ENCODE data around the gene KANSL1L.

DNA sequence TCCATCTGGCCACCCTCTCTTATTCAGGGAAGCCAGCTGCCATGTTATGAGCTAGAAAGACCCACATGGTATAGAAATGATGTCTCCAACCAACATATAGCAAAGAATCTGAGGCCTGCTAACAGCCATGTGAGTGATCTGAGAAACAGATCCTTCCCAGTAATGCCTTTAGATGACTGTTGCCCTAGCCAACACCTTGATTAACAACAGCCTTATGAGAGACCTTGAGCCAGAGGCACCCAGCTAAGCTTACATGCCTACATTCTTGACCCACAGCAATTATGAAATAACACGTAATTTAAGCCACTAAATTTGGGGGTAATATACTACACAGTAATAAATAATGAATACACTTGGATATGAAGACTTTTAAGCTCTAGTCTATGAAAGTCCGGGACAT is 13.0 kb downstream of the KANSL1L start:
- TF ChIP-seq, protein P1, sequence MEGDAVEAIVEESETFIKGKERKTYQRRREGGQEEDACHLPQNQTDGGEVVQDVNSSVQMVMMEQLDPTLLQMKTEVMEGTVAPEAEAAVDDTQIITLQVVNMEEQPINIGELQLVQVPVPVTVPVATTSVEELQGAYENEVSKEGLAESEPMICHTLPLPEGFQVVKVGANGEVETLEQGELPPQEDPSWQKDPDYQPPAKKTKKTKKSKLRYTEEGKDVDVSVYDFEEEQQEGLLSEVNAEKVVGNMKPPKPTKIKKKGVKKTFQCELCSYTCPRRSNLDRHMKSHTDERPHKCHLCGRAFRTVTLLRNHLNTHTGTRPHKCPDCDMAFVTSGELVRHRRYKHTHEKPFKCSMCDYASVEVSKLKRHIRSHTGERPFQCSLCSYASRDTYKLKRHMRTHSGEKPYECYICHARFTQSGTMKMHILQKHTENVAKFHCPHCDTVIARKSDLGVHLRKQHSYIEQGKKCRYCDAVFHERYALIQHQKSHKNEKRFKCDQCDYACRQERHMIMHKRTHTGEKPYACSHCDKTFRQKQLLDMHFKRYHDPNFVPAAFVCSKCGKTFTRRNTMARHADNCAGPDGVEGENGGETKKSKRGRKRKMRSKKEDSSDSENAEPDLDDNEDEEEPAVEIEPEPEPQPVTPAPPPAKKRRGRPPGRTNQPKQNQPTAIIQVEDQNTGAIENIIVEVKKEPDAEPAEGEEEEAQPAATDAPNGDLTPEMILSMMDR (IDR thresholded peaks at IDR 0.05; ENCODE audit: insufficient read depth, low read length): no peak
- TF ChIP-seq REST (IDR thresholded peaks at IDR 0.05; ENCODE audit: insufficient replicate concordance, low read depth) (no peak), SPI1 (IDR thresholded peaks at IDR 0.05; ENCODE audit: borderline replicate concordance, low read depth) (no peak)
